Muscle layer of colon (tissue), 2 donors: ENCODE measurements around the gene ELANE.
"Not testable (repeated sequence)": the region's sequence is repeated elsewhere in the genome, so short reads cannot be mapped to it uniquely, and the experiment has no call there.

Experiments used
- H3K27ac ChIP-seq: one replicate; pipeline ENCODE4 v1.7.0; 2013; ENCODE audit warnings: low read depth, mild to moderate bottlenecking, low read length, moderate library complexity
- H3K27me3 ChIP-seq, 2 donors: one replicate each; pipeline ENCODE4 v1.7.0; 2013; ENCODE audit warnings: low read length in 2 of 2, mild to moderate bottlenecking in 2 of 2; ENCODE audit not compliant: insufficient read depth in 2 of 2, control insufficient read depth in 1 of 2
- H3K36me3 ChIP-seq: one replicate; pipeline ENCODE4 v1.7.0; 2013; ENCODE audit warnings: mild to moderate bottlenecking, low read length; ENCODE audit not compliant: insufficient read depth
- H3K4me1 ChIP-seq: one replicate; pipeline ENCODE4 v1.7.0; 2013; ENCODE audit warnings: mild to moderate bottlenecking, low read length; ENCODE audit not compliant: insufficient read depth
- H3K4me3 ChIP-seq, 2 donors: one replicate each; pipeline ENCODE4 v1.7.0; 2013; ENCODE audit warnings: low read length in 2 of 2, low read depth in 1 of 2, mild to moderate bottlenecking in 1 of 2, moderate library complexity in 1 of 2
- H3K9ac ChIP-seq: one replicate; pipeline ENCODE4 v1.7.0; 2013; ENCODE audit warnings: low read length
- H3K9me3 ChIP-seq: one replicate; pipeline ENCODE4 v1.7.0; 2013; ENCODE audit warnings: mild to moderate bottlenecking, low read length
- donor health status: abdominal sarcoma.
- donor health status: Adenocarcinoma of cecum.

Gene ELANE

GRCh38 chr19:848386-848921, 3.6 kb upstream of the ELANE start:
- Histone ChIP-seq H3K9me3 (no peaks in the 10 kb centered on the region), H3K27me3 (peaks cover 0 to 40% of the 10 kb centered on the region in 2 donors), H3K36me3 (no peaks in the 10 kb centered on the region), H3K27ac (no peak overlapping the region), H3K4me1 (peaks cover 15% of the 10 kb centered on the region), H3K4me3 (no peak overlapping the region), H3K9ac (no peak overlapping the region)

DNA sequence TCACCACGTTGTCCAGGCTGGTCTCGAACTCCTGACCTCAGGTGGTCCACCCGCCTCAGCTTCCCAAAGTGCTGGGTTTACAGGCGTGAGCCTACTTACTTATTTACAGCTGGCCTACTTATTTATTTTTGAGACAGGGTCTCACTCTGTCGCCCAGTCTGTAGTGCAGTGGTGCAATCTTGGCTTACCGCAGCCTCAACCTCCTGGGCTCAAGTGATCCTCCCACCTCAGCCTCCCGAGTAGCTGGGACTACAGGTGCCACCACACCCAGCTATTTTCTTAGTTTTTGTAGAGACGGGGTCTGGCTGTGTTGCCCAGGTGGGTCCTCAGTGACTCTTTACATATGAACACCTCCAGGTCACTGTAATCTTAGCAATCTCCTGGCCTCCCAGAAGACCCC, 2.9 kb upstream of the ELANE start:
- H3K9ac ChIP-seq, H3K4me3 ChIP-seq, H3K27ac ChIP-seq, H3K9me3 ChIP-seq, H3K36me3 ChIP-seq: not testable (repeated sequence)
- H3K4me1 ChIP-seq = peaks cover 15% of the 10 kb centered on the region
- H3K27me3 ChIP-seq = peaks cover 0 to 35% of the 10 kb centered on the region in 2 donors

- no peaks in the 10 kb centered on the region for H3K9me3 ChIP-seq
- H3K4me3 ChIP-seq = peak overlapping the region in 1 of 2 donors; percentile 22
- H3K36me3 ChIP-seq = no peaks in the 10 kb centered on the region
- H3K9ac ChIP-seq = no peak overlapping the region
- peaks cover 0 to 36% of the 10 kb centered on the region in 2 donors for H3K27me3 ChIP-seq
- H3K27ac ChIP-seq = peak overlapping the region; percentile 30
- peaks cover 15% of the 10 kb centered on the region for H3K4me1 ChIP-seq
Observed at GRCh38 chr19:850221-850978, 1.7 kb upstream of the ELANE start.

DNA sequence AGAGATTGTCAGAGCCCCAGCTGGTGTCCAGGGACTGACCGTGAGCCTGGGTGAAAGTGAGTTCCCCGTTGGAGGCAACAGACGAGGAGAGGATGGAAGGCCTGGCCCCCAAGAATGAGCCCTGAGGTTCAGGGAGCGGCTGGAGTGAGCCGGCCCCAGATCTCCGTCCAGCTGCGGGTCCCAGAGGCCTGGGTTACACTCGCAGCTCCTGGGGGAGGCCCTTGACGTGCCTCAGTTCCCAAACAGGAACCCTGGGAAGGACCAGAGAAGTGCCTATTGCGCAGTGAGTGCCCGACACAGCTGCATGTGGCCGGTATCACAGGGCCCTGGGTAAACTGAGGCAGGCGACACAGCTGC, 1.1 kb upstream of the ELANE start:
- Histone ChIP-seq H3K9ac (no peak overlapping the region), H3K9me3 (no peaks in the 10 kb centered on the region), H3K27me3 (peaks cover 0 to 39% of the 10 kb centered on the region in 2 donors), H3K4me1 (peaks cover 15% of the 10 kb centered on the region), H3K27ac (peak overlapping the region; percentile 21), H3K36me3 (no peaks in the 10 kb centered on the region), H3K4me3 (peak overlapping the region in 1 of 2 donors; percentile 22)

DNA sequence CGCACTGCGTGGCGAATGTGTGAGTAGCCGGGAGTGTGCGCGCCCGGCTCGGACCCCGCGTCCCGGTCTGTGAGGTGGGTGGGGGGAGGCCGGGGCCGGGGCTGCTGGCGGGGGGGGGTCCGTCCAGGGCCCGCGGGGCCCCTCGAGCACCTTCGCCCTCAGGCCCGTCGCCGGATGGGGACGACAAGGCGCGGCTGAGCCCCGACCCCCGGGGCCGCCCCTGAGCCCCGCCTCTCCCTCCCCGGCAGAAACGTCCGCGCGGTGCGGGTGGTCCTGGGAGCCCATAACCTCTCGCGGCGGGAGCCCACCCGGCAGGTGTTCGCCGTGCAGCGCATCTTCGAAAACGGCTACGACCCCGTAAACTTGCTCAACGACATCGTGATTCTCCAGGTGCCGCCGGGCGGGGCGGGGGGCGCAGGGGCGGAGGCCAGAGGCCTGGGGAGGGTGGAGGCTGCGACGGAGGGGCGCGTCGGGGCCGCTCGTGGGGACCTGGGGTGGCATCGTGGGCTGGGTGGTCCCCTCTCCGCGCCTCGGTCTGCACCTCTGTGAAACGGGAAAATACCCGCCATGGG, 997 bp downstream of the ELANE start:
- H3K27ac ChIP-seq = no peak overlapping the region
- no peak overlapping the region for H3K9ac ChIP-seq
- H3K27me3 ChIP-seq = peaks cover under 1 to 26% of the 10 kb centered on the region in 2 donors
- H3K4me3 ChIP-seq = no peak overlapping the region
- peaks cover 15% of the 10 kb centered on the region for H3K4me1 ChIP-seq
- no peaks in the 10 kb centered on the region for H3K9me3 ChIP-seq
- H3K36me3 ChIP-seq = no peaks in the 10 kb centered on the region

DNA sequence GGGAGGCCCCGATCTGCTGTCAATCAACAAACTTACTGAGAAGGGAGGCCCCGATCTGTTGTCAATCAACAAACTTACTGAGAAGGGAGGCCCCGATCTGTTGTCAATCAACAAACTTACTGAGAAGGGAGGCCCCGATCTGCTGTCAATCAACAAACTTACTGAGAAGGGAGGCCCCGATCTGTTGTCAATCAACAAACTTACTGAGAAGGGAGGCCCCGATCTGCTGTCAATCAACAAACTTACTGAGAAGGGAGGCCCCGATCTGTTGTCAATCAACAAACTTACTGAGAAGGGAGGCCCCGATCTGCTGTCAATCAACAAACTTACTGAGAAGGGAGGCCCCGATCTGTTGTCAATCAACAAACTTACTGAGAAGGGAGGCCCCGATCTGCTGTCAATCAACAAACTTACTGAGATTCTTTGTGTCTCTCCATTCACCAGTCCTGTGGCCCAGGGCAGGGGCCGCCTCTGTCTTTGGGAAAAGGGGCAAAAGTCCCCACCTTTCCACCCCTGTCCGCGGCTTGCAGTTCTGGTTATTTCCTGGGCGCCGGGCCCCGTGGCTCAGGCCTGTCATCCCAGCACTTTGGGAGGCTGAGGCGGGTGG, 1.6 kb downstream of the ELANE start:
- H3K27ac ChIP-seq, H3K9ac ChIP-seq, H3K9me3 ChIP-seq, H3K36me3 ChIP-seq, H3K4me3 ChIP-seq: not testable (repeated sequence)
- H3K4me1 ChIP-seq = peaks cover 12% of the 10 kb centered on the region
- peaks cover 7 to 32% of the 10 kb centered on the region in 2 donors for H3K27me3 ChIP-seq

DNA sequence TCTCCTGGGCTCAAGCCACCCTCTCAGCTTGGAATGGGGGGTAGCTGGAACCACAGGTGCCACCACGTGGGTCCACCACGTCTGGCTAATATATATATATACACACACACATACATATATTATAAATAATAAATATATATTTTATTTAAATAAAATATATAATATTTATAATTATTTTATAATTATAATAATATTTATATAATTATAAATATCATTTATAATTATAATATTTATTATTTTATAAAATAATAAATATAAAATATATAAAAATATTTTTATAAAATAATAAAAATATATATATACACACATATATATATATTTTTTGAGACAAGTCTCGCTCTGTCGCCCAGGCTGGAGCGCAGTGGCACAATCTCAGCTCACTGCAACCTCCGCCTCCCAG, 2.4 kb downstream of the ELANE start:
- H3K27me3 ChIP-seq = peaks cover 8 to 40% of the 10 kb centered on the region in 2 donors
- no peak overlapping the region for H3K9ac ChIP-seq
- peaks cover 12% of the 10 kb centered on the region for H3K4me1 ChIP-seq
- H3K36me3 ChIP-seq = no peaks in the 10 kb centered on the region
- H3K4me3 ChIP-seq = no peak overlapping the region
- no peaks in the 10 kb centered on the region for H3K9me3 ChIP-seq
- H3K27ac ChIP-seq = no peak overlapping the region

- peaks cover 12% of the 10 kb centered on the region for H3K4me1 ChIP-seq
- H3K9me3 ChIP-seq = no peaks in the 10 kb centered on the region
- no peak overlapping the region for H3K27ac ChIP-seq
- H3K36me3 ChIP-seq = no peaks in the 10 kb centered on the region
- no peak overlapping the region for H3K4me3 ChIP-seq
- no peak overlapping the region for H3K9ac ChIP-seq
- peaks cover 8 to 46% of the 10 kb centered on the region in 2 donors for H3K27me3 ChIP-seq
Observed at GRCh38 chr19:855142-855541, 3.0 kb downstream of the ELANE start.

GRCh38 chr19:855566-856120, 3.5 kb downstream of the ELANE start:
- H3K4me1 ChIP-seq = peaks cover 7% of the 10 kb centered on the region
- H3K27ac ChIP-seq = no peak overlapping the region
- no peak overlapping the region for H3K4me3 ChIP-seq
- no peaks in the 10 kb centered on the region for H3K36me3 ChIP-seq
- no peaks in the 10 kb centered on the region for H3K9me3 ChIP-seq
- no peak overlapping the region for H3K9ac ChIP-seq
- peaks cover 8 to 51% of the 10 kb centered on the region in 2 donors for H3K27me3 ChIP-seq

DNA sequence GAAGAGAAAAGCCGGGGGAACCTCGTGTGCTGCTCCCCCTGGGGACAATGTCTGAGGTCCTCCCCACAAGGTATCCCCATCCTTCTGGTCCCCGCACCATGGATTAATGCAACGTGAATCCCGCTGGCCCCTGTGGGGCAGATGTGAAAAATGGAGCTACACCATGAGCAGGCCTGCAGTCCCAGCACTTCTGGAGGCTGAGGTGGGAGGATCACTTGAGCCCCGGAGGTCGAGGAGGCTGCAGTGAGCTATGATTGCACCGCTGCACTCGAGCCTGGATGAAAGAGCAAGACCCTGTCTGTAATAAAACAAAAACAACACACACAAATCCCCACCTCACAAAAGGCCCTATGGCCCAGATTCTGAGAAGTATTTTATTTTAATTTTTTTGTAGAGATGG, 6.2 kb downstream of the ELANE start:
- H3K4me3 ChIP-seq = no peak overlapping the region
- no peak overlapping the region for H3K9ac ChIP-seq
- no peaks in the 10 kb centered on the region for H3K9me3 ChIP-seq
- no peaks in the 10 kb centered on the region for H3K36me3 ChIP-seq
- no peak overlapping the region for H3K27ac ChIP-seq
- H3K4me1 ChIP-seq = peaks cover 4% of the 10 kb centered on the region
- H3K27me3 ChIP-seq = peaks cover 8 to 54% of the 10 kb centered on the region in 2 donors
